GM12892 (cell line): Measurements from ENCODE around the gene KCNQ1OT1.

Source experiments
- POLR2A ChIP-seq: IDR thresholded peaks from 2 replicates; pipeline ENCODE4 v1.6.1; 2011; ENCODE audit warnings: low read depth, low read length, control low read depth
- POLR2AphosphoS5 ChIP-seq: IDR thresholded peaks from 2 replicates; pipeline ENCODE4 v1.6.1; 2011; ENCODE audit warnings: low read depth, low read length, control low read depth

DNA sequence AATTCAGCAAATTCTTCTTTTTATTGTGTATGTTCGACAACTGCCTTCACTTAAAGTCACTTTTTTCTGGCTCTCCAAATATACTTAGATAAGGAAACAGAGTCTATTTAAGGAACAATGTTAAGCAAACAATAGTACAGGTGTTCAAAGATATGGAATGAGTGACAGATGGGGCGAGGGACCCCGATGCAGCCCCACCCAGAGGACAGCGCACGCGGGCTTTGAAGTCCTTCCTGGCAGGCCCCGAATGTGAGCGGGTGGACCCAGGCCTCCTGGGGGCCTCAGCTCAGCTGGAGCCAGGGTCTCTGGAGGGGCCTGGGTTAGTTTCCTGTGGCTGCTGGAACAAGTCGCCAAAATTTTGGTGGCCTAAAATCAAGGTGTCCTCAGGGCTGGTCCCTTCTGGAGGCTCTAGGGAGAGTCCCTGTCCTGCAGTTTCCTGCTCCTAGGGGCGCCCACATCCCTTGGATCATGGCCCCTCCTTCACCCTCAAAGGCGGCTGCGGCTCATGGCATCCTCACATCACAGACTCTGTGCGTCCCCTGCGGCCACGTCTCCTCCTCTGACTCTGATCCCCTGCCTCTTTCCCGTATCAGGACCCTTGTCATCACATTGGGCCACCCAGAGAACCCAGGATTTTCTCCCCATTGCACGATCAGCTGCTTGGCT lies 40.6 kb upstream of the KCNQ1OT1 start:
- TF ChIP-seq POLR2A = no peak
- TF ChIP-seq POLR2AphosphoS5 = no peak
